HG02763 (cell line): ENCODE data around the gene GBX1.

Experiments
- ATAC-seq: cut with Tn5 transposase; IDR thresholded peaks from one replicate; pipeline ENCODE4 v1.9.1; 2021; ENCODE audit warnings: mild to moderate bottlenecking, moderate library complexity; ENCODE audit not compliant: unreplicated experiment

GBX1 gene

DNA sequence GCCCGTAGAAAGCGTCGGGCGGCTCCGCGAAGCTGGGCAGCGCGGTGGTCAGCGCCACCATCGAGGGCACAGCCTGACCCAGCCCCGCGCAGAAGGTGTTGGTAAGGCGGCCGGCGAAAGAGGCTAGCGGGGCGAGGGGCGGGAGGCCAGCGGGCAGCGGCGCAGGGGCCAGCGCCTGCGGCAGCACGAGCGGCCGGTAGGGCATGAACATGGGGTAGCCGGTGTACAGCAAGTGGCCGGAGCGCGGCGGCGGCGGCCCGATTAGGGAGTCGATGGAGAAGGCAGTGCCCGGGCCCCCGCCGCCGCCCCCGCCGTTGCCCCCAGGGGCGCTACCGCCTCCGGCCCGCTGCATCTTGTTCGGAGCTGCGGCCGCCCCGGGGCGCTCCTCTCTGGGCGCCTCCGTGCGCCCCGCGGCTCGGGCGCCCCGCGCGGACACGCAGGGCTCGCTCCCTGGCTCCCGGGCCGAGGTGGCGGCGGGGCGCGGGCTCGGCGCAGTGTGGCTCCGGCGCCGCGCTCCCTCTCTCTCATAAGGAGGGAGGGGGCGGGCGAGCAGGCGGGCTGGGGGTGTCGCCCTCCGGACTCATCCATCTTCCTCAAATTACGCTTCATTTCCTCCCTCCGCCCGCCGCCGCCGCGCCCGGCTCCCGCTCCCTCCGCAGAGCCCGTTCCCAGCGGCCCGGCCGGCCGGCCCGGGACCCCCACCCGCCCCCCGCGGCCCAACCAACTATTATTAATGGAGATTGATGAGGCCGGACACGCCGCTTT lies at the start of gene GBX1:
TSS of gene GBX1 (minus strand) at position 498 of the 765 bp plus-strand sequence. CDS start at position 352, 146 bp downstream.
- no peak for ATAC-seq

DNA sequence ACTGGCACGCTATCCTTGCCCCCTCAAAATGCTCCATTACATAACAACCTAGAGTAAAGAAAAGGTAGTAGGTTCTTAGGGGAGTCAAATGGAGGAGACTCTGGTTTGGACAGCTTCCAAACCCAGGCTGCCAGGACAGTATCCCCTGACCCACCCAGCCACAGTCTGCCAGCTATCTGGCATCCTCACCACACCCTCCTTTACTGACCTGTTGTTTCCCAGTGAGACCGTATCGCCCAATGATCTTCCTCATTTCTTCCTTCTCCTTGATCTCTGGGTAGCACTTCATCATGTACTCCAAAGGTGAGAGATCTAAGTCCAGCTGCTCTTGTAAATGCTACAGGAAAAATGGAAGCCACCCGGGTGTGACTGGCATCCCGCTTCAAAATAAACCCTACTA lies 47.9 kb upstream of the GBX1 start:
- no peak for ATAC-seq

DNA sequence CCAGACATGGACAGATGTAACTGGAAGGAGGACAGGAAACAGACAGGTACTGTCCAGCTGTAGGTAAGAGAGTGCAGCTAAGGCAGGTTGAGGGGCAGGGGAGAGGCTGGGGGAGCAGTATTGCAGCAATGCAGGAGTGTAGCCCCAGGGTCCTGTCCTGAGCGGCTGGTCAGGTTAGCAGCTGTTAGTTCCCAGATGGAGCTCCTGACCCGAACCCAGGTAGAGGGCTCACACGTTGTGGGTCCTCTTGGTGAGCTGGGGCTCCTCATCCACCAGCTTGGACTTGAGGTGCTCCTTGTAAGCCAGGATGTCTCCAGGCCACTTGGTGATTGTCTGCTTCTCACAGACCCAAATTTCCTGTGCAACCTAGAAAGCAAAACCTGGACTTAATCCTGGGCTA lies 46.3 kb upstream of the GBX1 start:
- ATAC-seq = no peak

DNA sequence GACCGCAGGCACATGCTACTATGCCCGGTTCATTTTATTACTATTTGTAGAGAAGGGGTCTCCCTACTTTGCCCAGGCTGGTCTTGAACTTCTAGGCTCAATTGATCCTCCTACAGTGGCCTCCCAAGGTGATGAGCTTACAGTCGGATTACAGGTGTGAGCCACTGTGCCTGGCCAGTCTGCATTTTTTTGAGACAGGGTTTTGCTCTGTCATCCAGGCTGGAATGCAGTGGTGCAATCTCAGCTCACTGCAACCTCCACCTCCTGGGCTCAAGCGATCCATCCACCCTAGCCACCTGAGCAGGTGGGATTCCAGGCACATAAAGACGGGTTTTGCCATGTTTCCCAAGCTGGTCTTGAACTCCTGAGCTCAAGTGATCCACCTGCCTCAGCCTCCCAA lies 45.1 kb upstream of the GBX1 start:
- ATAC-seq = no peak

DNA sequence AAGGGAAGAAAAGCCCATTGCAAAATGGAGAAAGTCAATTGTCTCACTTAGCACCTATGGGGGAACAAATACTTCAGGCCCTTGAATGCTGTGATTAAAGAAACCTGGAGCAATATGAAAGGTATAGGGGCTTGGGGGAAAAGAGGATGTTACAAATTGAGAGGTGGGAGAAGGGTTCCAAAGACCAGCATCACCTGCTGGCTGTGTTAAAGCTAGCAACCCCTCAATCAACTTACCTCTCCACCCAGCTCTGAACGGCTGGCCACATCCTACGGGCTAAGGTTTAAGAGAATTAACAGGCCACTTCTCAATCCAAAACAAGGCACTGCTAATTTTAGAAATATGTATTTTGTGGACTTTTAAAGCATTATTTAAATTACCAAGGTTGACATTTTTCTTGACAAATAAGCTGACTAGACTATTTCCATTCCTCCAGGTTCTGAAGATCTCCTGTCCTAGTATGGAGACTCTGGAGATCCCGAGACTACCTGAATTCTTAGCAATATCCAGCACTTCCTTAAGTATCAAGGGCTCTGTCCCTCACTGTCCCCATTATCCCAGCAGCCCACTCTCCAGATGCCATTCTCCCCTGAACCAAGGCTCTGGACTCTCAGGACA lies 43.8 kb upstream of the GBX1 start:
- ATAC-seq = no peak

DNA sequence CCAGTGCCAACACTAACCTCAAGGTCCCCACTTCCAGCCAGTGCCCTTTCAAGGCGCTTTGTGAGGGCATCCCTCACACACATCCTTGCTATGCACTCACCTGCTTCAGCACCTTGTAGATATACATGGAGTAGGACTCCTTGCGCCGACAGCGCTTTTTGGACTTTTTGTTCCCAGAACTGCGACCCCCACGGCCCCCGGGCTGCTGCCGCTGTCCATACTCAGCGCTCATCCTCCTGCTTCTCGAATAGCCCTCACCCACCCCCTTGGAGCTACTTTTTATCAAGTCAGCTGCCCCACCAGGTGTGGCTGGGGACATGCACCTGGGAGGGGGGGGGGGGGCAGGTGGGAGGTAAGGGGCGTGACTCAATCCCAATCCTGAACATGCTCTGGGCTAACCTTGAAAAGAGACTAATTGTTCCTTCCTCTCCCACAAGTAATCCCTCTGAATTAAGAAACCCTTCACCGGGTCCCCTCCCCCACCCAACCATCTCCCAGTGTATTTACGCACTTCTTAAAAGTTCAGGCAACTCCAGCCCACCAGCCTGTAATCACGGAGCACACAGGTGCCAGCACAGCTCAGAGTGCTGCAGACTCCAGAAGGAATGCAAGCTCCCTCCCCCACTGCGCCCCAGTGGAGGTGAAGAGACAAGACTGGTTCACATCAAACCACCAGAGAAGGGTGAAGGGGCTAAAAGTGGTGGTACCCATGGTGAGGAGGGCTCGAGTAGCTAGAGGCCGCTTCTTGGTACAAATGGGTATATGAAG lies 42.8 kb upstream of the GBX1 start, which contains the start of gene H2BK1:
TSS of gene H2BK1 (minus strand) at position 402 of the 768 bp plus-strand sequence. CDS start at position 232, 170 bp downstream.
- ATAC-seq = no peak

DNA sequence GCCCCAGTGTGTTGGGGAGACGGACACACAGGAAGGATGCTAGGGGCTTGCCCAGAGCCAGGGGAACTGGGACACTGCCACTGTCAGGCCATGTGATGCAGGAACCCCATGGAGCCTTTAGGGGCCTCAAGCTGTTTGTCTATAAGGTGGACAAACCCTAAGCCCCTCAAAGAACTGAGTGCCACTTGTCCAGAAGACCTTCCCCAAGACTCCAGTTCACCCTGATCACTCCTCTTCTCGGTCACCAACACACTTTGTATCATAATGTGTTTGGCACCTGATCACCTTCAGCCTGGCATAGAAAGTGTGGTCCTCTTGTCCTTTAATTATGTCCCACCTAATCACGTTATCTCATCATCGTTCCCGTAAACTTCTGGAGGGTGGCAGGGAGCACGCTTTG lies 42.1 kb upstream of the GBX1 start:
- no peak for ATAC-seq

DNA sequence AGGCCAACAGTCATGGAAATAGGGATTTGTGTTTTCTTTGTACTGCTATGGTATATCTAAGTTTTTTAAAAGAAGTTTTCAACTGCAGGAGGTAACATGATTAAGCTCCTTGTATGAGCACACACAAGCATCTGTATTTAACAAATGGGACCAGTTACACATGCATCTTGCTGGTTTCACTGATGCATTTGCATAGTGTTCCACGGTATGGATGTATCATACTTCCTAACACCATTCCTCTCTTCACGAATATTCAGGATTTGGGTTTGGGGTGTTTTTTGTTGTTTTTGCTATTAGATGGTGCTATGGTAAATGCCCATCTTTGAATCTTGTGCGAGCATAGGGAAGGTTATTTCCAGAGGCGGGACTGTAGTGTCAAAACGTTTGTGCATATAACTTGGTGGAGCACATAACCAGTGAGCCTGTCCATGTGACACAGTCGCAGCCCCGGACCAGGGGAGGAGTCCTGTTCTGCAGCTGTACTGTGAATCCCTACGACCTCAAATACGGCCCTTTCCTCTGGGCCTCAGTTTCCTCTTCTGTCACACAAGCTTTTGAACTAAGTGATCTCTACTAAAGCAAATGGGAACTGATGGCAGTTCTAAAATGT lies 40.9 kb upstream of the GBX1 start:
- ATAC-seq = no peak

DNA sequence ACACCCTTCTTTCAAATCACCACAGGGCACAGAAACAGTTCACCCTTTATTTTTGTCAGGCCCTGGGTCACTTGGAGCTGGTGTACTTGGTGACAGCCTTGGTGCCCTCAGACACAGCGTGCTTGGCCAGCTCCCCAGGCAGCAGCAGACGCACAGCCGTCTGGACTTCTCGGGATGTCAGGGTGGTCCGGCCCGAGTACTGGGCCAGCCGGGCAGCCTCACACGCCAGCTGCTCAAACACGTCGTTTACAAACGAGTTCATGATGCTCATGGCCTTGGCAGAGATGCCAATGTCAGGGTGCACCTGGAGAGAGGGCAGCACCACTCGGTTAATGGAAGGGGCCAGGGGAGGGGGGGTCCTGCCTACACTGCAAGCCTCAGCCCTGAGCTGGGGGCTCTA lies 40.3 kb upstream of the GBX1 start:
- no peak for ATAC-seq

DNA sequence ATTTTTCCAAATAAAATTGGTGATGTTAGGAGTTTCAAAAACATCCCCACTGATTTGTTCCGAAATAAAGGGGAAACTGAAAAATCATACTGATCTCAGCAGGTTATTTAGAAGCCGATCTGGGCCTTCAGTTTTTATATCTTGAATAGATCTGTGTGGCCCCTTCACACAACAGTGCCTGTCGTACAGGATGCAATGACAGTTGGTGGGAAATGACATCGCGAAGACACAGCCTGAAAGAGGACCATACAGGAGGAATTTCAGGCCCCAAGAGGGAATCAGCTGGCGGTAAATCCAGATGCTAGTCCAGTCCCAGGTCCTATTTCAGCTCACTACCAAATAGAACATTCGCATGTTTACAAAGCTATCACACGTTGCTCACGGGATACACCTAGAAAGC lies 39.8 kb upstream of the GBX1 start:
- no peak for ATAC-seq

DNA sequence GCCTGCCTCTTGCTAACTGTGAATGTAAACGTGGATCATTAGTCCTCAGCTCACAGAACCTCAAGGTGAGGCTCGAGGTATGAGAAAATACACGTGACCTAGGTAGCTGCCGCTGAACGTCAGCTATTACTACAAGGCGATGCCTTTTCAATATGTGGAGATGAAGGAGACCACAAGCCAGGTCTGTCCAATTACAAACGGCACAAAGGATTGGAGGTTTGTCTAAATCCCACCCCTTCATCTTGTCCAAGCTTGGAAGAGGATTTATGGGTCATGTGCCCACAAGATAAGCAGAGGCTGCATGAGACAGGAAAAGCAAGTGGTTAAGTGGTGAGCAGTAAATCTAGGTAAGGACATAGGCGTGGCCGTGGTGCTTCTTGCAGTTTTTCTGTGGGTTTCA lies 39.4 kb upstream of the GBX1 start:
- ATAC-seq = no peak

DNA sequence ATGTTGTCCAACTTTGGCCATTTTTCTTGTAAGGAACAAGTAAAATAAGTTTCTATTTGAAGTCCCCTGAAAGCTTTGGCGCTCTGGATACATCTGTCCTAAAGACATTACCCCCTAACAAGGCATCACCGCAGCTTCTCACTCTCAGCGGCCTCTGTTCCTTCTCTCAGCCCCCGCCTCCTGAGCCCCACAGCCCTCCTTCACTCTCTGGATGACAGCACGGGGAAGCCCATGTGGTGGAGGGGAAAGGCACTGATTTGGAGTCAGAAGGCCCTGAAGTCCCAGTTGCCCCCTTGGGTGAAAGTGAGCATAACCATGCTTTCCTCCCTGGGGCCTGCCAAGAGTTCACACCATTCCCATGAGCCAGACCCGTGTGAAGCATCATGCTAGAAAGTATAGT lies 38.2 kb upstream of the GBX1 start:
- no peak for ATAC-seq

DNA sequence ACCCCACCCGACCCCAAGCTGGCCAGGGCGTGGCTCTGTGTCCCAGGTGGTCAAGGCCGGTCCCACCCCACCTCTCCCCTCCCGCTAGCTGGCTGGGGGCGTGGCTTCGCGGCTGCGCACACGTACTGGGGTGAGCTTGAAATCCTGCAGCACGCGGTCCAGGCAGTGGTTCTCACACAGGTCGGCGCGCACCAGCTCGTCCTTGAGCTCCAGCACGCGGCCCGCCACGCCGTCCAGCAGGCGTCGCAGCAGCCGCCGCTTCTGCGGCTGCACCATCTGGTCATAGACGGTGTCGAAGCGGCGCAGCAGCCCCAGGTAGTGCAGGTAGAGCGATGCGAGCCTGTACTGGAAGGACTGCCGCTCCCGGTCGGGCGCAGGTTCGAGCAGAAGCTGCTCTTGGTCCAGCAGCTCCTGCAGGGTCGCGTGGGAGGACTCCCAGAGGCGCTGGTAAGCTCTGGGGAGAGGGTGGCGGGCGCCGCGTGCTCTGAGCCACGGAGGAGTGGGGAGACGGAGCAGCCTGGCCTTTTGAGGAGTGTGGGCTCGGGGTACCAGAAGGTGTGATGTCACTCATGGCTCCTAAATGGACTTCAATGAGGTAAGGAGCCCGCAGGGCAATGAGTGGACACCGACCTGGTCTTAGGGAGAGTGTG lies 37.0 kb upstream of the GBX1 start:
- no peak for ATAC-seq

DNA sequence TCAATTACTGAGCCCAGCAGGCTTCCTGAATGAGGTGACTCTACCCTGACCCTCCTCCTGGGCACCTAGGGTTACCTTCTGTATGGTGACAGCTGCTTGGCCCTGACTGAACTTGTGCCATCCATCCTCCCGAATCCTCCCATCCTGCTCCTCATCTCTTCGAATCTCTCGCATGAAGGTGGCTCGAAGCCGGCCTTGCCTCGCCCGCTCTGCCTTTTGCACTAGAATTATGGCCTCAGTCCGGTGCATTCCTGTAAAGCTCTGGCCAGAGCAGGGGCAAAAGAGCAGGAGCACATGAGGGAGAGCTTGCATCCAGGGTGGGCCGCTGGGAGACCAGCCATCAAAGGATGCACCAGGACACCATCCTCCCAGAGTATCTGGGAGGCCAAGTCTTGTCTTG lies 35.3 kb upstream of the GBX1 start:
- no peak for ATAC-seq

DNA sequence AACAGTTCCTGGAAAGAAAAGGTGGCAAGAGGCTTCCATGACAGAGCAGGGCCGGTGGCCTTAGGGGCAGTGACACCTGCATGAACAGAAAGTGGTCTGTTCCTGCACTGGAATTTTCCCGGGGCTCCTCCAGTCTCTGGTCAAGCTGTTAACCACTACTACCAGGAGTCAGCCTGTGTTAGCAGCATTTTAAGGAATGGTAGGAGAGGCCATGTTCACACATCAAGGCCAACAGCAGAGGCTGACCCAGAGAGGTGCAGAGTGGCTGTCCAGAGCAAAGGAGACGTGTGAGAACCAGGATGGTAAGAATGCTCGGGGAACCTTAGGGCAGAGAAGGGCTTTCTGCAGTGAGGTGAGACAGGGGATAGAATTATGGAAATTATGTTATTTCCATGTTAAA lies 34.3 kb upstream of the GBX1 start:
- no peak for ATAC-seq

DNA sequence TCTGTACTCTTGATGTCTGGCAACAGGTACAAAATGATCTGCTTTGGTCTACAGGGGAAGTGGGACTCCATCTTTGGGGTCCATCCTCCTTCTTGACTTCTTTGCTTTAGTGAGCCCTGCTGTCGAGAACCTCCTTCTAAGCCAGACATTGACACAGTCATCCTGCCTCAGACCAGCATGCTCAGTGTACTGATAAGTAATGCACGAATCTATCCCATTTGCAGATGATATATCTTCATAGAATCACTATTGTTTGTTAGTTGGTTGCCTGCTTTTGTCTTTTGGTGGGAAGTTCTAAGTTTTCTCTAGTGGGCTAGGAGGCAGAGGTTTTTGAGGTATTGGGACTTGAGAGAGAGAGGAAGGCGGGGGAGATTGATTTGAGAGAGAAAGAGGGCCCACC lies 33.9 kb upstream of the GBX1 start:
- no peak for ATAC-seq

DNA sequence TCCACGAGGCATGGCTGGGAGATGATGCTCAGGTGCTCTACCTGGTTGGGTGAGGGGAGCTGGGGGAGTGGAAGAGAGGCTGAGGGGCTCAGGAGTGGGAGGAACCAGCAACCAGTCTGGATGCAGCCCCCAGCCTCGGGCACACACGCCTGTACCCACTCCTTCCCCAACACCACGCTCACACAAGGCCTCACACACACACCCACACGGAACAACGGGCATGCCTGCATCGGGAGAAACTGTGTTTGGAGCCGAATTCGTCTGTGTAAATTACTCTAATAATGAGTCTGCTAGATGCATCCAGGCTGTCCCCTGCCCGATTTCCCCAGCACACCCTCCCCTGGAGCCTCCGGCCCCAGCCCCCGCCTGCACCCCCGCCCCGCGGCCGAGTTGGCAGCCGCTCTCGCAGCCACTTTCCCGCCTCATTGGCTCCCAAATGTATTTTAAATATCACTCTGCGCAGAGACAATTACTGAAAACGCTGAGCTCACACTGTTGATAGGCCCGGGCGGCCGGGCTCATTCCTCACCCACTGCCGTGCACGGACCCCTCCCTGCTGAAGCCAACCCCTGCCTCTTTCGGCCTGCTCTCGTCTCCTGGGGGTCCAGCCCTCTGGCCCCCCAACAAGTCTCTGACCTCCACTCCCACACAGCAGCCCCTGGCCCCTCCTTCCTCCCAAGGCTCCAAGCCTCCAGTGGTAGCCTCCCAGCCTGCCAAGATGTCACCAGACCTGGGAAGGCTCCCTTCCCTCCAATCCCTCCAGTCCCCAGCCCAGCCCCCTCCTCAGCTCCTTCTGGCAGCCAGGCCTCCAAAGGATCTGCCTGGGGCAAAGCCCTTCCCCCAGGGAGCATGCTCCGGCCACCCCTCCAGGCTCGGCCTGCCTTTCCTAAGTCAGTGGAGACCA lies 31.7 kb upstream of the GBX1 start:
- ATAC-seq = no peak

DNA sequence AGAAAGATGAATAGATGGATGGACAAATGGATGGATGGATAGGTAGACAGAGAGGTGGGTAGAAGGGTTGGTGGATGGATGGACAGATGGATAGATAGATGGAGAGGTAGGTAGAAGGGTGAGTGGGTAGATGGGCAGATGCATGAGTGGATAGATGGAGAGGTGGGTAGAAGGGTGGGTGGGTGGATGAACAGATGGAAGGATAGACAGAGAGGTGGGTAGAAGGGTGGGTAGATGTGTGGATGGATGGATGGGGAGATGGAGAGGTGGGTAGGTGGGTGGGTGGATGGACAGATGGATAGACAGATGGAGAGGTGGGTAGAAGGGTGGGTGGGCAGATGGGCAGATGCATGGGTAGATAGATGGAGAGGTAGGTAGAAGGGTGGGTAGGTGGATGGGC lies 30.4 kb upstream of the GBX1 start:
- no peak for ATAC-seq

DNA sequence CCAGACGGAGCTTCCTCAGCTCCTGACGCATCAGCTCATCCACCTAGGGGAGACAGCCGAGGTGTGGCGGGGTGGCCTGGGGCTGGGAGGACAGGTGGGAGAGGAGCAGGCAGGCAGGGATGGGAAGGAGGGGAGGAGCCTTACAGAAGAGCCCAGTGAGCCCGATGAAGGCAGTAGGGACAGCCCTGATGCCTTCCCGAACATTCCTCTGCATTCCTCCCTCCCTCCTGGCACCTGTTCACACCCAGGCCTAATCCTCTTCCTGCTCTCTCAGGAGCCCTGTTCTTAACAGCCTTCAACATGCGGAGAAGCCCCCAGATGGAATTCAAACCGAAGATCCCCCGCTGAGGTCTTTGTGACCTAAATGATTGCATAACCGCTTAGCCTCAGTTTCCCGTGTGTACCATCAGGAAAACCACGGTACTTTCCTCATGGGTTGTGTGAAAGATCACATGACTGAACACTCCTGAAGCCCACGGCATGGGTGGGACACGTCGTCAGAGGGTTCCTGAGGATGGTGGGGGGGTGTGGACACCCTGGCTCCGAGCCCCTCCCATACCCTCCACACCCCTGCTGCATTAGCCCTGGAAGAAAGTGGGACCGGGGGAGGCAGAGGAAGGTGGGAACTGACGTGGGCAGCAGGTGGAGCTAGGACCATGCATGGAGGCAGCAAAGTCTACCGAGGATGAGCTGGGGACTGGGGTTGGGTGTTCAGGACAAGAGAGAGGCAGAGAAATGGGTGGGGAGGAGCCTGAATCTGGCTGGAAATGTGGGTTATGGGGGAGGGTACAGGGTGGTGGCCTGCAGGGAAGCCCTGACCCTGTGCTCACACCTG lies 28.3 kb upstream of the GBX1 start:
- ATAC-seq = no peak
